A549 (cell line): ENCODE data around the gene FNDC1. TPM values are rescaled to one million over a fixed set of nuclear protein-coding genes. Genes with fewer than 3 reads are reported as not detected.

Experiments
- ATAC-seq, 2 experiments: fragments of 200-7000 bp in 1 of 2; fragments of >200 bp in 1 of 2; cut with Nextera tagmentation in 1 of 2; cut with Tn5 transposase in 1 of 2; 3 replicates each; pipeline versions ENCODE4 v1.8.0 to v1.9.1; 2018 to 2020; ENCODE audit warnings: mild to moderate bottlenecking in 1 of 2, moderate library complexity in 1 of 2
- CTCF ChIA-PET: fragments of 300-600 bp; sonication (Branson Sonifier 250); formaldehyde crosslinking; extraction: SDS; loops from one replicate; lab custom pipeline; 2021; ENCODE audit warnings: antibody characterized with exemption, inconsistent platforms; lab: Yijun Ruan, JAX
- POLR2A ChIA-PET: fragments of 350-600 bp; formaldehyde crosslinking; extraction: SDS; loops from one replicate; lab custom pipeline; 2021; ENCODE audit warnings: antibody characterized with exemption, inconsistent platforms; lab: Yijun Ruan, JAX
- DNase-seq, 2 experiments: peaks; one replicate each; pipeline versions ENCODE4 v3.0.0 to v3.0.0-alpha.2; 2011 to 2016; ENCODE audit warnings: low read depth in 1 of 2, low spot score in 1 of 2
- FAIRE-seq: peaks from 2 replicates; lab custom pipeline; 2011; peaks lifted over from hg19 to GRCh38; lab: Jason Lieb, UNC
- H3K27ac ChIP-seq, 2 experiments: fragments of >200 bp; sonication (Bioruptor Twin); formaldehyde crosslinking; 3 replicates each; pipeline ENCODE4 v1.5.1; 2016 to 2017
- H3K4me1 ChIP-seq: fragments of >200 bp; sonication (Bioruptor Twin); formaldehyde crosslinking; 3 replicates; pipeline ENCODE4 v1.6.1; 2016
- H3K4me2 ChIP-seq: fragments of >200 bp; sonication (Bioruptor Twin); formaldehyde crosslinking; 3 replicates; pipeline ENCODE4 v1.6.1; 2016
- H3K4me3 ChIP-seq: fragments of >200 bp; sonication (Bioruptor Twin); formaldehyde crosslinking; 3 replicates; pipeline ENCODE4 v1.5.1; 2016
- H3K9me3 ChIP-seq: fragments of >200 bp; sonication (Bioruptor Twin); formaldehyde crosslinking; 3 replicates; pipeline ENCODE4 v1.6.1; 2016
- BCL3 ChIP-seq: fragments of >200 bp; sonication (Bioruptor Twin); formaldehyde crosslinking; IDR thresholded peaks from 3 replicates; pipeline ENCODE4 v1.6.1; 2016
- CHD4 ChIP-seq: fragments of 200-600 bp; sonication (generic); IDR thresholded peaks from 2 replicates; pipeline ENCODE4 v1.6.1; 2016; ENCODE audit warnings: antibody characterized with exemption, mild to moderate bottlenecking, borderline replicate concordance
- EHF ChIP-seq: fragments of 250-450 bp; sonication (Bioruptor Pico); IDR thresholded peaks from 2 replicates; pipeline ENCODE4 v1.5.0; 2020; ENCODE audit warnings: mild to moderate bottlenecking
- ELK1 ChIP-seq: fragments of 150-350 bp; IDR thresholded peaks from 2 replicates; pipeline ENCODE4 v1.6.1; 2014; ENCODE audit warnings: low read depth, mild to moderate bottlenecking, low read length
- ESRRA ChIP-seq: fragments of 150-350 bp; IDR thresholded peaks from 2 replicates; pipeline ENCODE4 v1.6.1; 2014; ENCODE audit warnings: mild to moderate bottlenecking, low read length, borderline replicate concordance
- FOSL2 ChIP-seq, 2 experiments: fragments of 450-650 bp in 1 of 2; fragments of >200 bp in 1 of 2; sonication (Bioruptor Twin) in 1 of 2; formaldehyde crosslinking; IDR thresholded peaks; 2 replicates each; pipeline versions ENCODE4 v1.5.0 to v1.6.1; 2016 to 2020; ENCODE audit warnings: mild to moderate bottlenecking in 1 of 2, moderate library complexity in 1 of 2
- HDAC2 ChIP-seq: fragments of 200-600 bp; sonication (generic); IDR thresholded peaks from 2 replicates; pipeline ENCODE4 v1.6.1; 2016
- HOXA7 ChIP-seq: fragments of 250-450 bp; sonication (Bioruptor Pico); IDR thresholded peaks from 2 replicates; pipeline ENCODE4 v1.5.0; 2020; ENCODE audit warnings: mild to moderate bottlenecking, moderate library complexity
- HOXB13 ChIP-seq: fragments of 250-450 bp; sonication (Bioruptor Pico); IDR thresholded peaks from 2 replicates; pipeline ENCODE4 v1.5.0; 2020; ENCODE audit warnings: low read depth, mild to moderate bottlenecking, moderate library complexity
- HOXB5 ChIP-seq: fragments of 250-450 bp; sonication (Bioruptor Pico); IDR thresholded peaks from 2 replicates; pipeline ENCODE4 v1.5.0; 2020; ENCODE audit warnings: mild to moderate bottlenecking, moderate library complexity
- JUN ChIP-seq, 2 experiments: fragments of >200 bp; sonication (Bioruptor Twin); formaldehyde crosslinking; IDR thresholded peaks; 2 replicates in 1 of 2; 3 replicates in 1 of 2; pipeline ENCODE4 v1.6.1; 2016 to 2017
- MAX ChIP-seq: IDR thresholded peaks from 2 replicates; pipeline ENCODE4 v1.6.1; 2012
- NPAS2 ChIP-seq: fragments of 250-450 bp; sonication (Bioruptor Pico); IDR thresholded peaks from 2 replicates; pipeline ENCODE4 v1.8.0; 2022; ENCODE audit warnings: mild to moderate bottlenecking, moderate library complexity, borderline replicate concordance
- NR3C1 ChIP-seq: fragments of >200 bp; sonication (Bioruptor Twin); formaldehyde crosslinking; IDR thresholded peaks from 3 replicates; pipeline ENCODE4 v1.6.1; 2017
- RAD21 ChIP-seq, 2 experiments: fragments of >200 bp in 1 of 2; sonication (Bioruptor Twin) in 1 of 2; formaldehyde crosslinking in 1 of 2; IDR thresholded peaks in 1 of 2; conservative IDR thresholded peaks in 1 of 2; 2 replicates in 1 of 2; 3 replicates in 1 of 2; pipeline ENCODE4 v1.6.1; 2012 to 2018; ENCODE audit warnings: inconsistent platforms in 1 of 2
- RCOR1 ChIP-seq: fragments of 150-350 bp; IDR thresholded peaks from 2 replicates; pipeline ENCODE4 v1.6.1; 2014; ENCODE audit warnings: antibody characterized with exemption, low read length, low read depth
- TP53 ChIP-seq: fragments of 250-450 bp; sonication (Bioruptor Pico); IDR thresholded peaks from 2 replicates; pipeline ENCODE4 v1.5.0; 2021; ENCODE audit warnings: mild to moderate bottlenecking, moderate library complexity
- ZC3H11A ChIP-seq: fragments of 450-650 bp; IDR thresholded peaks from 2 replicates; pipeline ENCODE4 v1.6.1; 2014; ENCODE audit warnings: antibody characterized with exemption, mild to moderate bottlenecking
- ZFP36 ChIP-seq: fragments of 450-650 bp; IDR thresholded peaks from 2 replicates; pipeline ENCODE4 v1.6.1; 2014; ENCODE audit warnings: borderline replicate concordance; ENCODE audit not compliant: partially characterized antibody
- WGBS: methylation state at CpG from one replicate; pipeline ENCODE4 v1.1.6; 2017; ENCODE audit errors: missing lambda C conversion rate; 5-methylcytosine and 5-hydroxymethylcytosine counted together
- polyA plus RNA-seq, 4 experiments: library from polyadenylated mRNA; depleted of rRNA in 3 of 4; stranded (reverse); fragments of >200 nt; fragmentation: RNase III in 1 of 4; extraction: RNeasy Plus Mini Kit Qiagen cat#74134 plus additional on column Dnase treatment in 1 of 4; gene quantifications; 2 replicates in 3 of 4; 3 replicates in 1 of 4; pipeline ENCODE4 v1.2.3, GENCODE V29; 2011 to 2017
- TF ChIP-seq, protein P1 (sequence below): fragments of 200-600 bp; sonication (generic); IDR thresholded peaks from 2 replicates; pipeline ENCODE4 v1.6.1; 2016; ENCODE audit warnings: antibody characterized with exemption, mild to moderate bottlenecking, moderate library complexity

The FNDC1 gene
- polyA plus RNA-seq, 2 of the 4 experiments (the other 2 are of a cell fraction), result 0.01 TPM; not detected in 1

GRCh38 chr6:159304641-159305040 is 135.4 kb downstream of the FNDC1 start (continued):
- TF ChIP-seq ELK1, result no peak
- no peak for TF ChIP-seq ZFP36
- no peak for TF ChIP-seq FOSL2 (IDR thresholded peaks at IDR 0.05)
- TF ChIP-seq FOSL2 (CRISPR knock-in tag; IDR thresholded peaks at IDR 0.05), result no peak

- Histone ChIP-seq H3K4me3 (no peak overlapping the region), H3K4me2 (no peak overlapping the region), H3K9me3 (no peaks in the 10 kb centered on the region), H3K27ac (no peak overlapping the region), H3K4me1 (no peaks in the 10 kb centered on the region)
- POLR2A ChIA-PET, result no interaction called here
- FAIRE-seq, result no peak
- 16% methylated on average over 5 of the region's 5 CpGs for WGBS
- CTCF ChIA-PET, result no interaction called here
- no peak for ATAC-seq
- DNase-seq, result no peak
- no peak for TF ChIP-seq HOXA7 (CRISPR knock-in tag)
- TF ChIP-seq TP53 (CRISPR knock-in tag), result no peak
- no peak for TF ChIP-seq NPAS2
- no peak for TF ChIP-seq JUN (IDR thresholded peaks at IDR 0.05)
- TF ChIP-seq ZC3H11A, result no peak
Measured at GRCh38 chr6:159305159-159305558, 136.0 kb downstream of the FNDC1 start.

- TF ChIP-seq CHD4, result no peak
- TF ChIP-seq, protein P1, sequence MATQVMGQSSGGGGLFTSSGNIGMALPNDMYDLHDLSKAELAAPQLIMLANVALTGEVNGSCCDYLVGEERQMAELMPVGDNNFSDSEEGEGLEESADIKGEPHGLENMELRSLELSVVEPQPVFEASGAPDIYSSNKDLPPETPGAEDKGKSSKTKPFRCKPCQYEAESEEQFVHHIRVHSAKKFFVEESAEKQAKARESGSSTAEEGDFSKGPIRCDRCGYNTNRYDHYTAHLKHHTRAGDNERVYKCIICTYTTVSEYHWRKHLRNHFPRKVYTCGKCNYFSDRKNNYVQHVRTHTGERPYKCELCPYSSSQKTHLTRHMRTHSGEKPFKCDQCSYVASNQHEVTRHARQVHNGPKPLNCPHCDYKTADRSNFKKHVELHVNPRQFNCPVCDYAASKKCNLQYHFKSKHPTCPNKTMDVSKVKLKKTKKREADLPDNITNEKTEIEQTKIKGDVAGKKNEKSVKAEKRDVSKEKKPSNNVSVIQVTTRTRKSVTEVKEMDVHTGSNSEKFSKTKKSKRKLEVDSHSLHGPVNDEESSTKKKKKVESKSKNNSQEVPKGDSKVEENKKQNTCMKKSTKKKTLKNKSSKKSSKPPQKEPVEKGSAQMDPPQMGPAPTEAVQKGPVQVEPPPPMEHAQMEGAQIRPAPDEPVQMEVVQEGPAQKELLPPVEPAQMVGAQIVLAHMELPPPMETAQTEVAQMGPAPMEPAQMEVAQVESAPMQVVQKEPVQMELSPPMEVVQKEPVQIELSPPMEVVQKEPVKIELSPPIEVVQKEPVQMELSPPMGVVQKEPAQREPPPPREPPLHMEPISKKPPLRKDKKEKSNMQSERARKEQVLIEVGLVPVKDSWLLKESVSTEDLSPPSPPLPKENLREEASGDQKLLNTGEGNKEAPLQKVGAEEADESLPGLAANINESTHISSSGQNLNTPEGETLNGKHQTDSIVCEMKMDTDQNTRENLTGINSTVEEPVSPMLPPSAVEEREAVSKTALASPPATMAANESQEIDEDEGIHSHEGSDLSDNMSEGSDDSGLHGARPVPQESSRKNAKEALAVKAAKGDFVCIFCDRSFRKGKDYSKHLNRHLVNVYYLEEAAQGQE, result no peak
- TF ChIP-seq MAX, result no peak
- TF ChIP-seq HOXB5 (CRISPR knock-in tag), result no peak
- TF ChIP-seq EHF (CRISPR knock-in tag), result no peak
- TF ChIP-seq RCOR1, result no peak
- TF ChIP-seq RAD21 (conservative IDR thresholded peaks at IDR 0.05 in 1 of 2, IDR thresholded peaks at IDR 0.05 in 1 of 2), result no peak
- no peak for TF ChIP-seq ZFP36
- TF ChIP-seq BCL3, result no peak
- TF ChIP-seq ESRRA, result no peak
- no peak for TF ChIP-seq HOXB13 (CRISPR knock-in tag)
- TF ChIP-seq NR3C1, result no peak
- no peak for TF ChIP-seq HDAC2
- no peak overlapping the region for H3K4me2 ChIP-seq
- no peak for ATAC-seq
- no peak for FAIRE-seq
- no peak for DNase-seq
- no peaks in the 10 kb centered on the region for H3K4me1 ChIP-seq
- H3K9me3 ChIP-seq, result no peaks in the 10 kb centered on the region
- no peak overlapping the region for H3K4me3 ChIP-seq
- ChIA-PET POLR2A (no interaction called here), CTCF (no interaction called here)
- no peak overlapping the region for H3K27ac ChIP-seq
- WGBS, result 1% methylated on average over 3 of the region's 3 CpGs
Measured at GRCh38 chr6:159305804-159306537, 136.8 kb downstream of the FNDC1 start.
